H9 (cell line): ENCODE results near the gene ARNT2. TPM values are rescaled to one million over a fixed set of nuclear protein-coding genes. Genes with fewer than 3 reads are reported as not detected.

Experiments used
- DNase-seq: peaks from one replicate; pipeline ENCODE4 v3.0.0-alpha.2; 2017
- H2AFZ ChIP-seq: one replicate; pipeline ENCODE4 v1.6.1; 2013; ENCODE audit warnings: mild to moderate bottlenecking, low read length, control low read depth, moderate library complexity
- H2AK5ac ChIP-seq: 2 replicates; pipeline ENCODE4 v1.6.1; 2013; ENCODE audit warnings: low read length, control low read depth, mixed read lengths; ENCODE audit not compliant: insufficient read length
- H2BK120ac ChIP-seq: one replicate; pipeline ENCODE4 v1.6.1; 2013; ENCODE audit warnings: low read depth, mild to moderate bottlenecking, low read length, control low read depth, inconsistent platforms; ENCODE audit not compliant: poor library complexity, severe bottlenecking
- H2BK12ac ChIP-seq: 2 replicates; pipeline ENCODE4 v1.6.1; 2013; ENCODE audit warnings: low read length, control low read depth, mixed read lengths, low read depth; ENCODE audit not compliant: insufficient read length
- H2BK15ac ChIP-seq: 2 replicates; pipeline ENCODE4 v1.6.1; 2013; ENCODE audit warnings: low read depth, low read length, control low read depth
- H2BK20ac ChIP-seq: one replicate; pipeline ENCODE4 v1.6.1; 2013; ENCODE audit warnings: low read depth, mild to moderate bottlenecking, low read length, control low read depth, inconsistent platforms; ENCODE audit not compliant: poor library complexity, severe bottlenecking
- H2BK5ac ChIP-seq: 2 replicates; pipeline ENCODE4 v1.6.1; 2013; ENCODE audit warnings: low read length, control low read depth, mixed read lengths; ENCODE audit not compliant: insufficient read length
- H3K14ac ChIP-seq: 2 replicates; pipeline ENCODE4 v1.6.1; 2013; ENCODE audit warnings: low read length, control low read depth; ENCODE audit not compliant: insufficient read depth
- H3K18ac ChIP-seq: 2 replicates; pipeline ENCODE4 v1.6.1; 2013; ENCODE audit warnings: low read depth, mild to moderate bottlenecking, mixed read lengths, low read length, control low read depth; ENCODE audit not compliant: insufficient read length
- H3K23ac ChIP-seq: 2 replicates; pipeline ENCODE4 v1.6.1; 2013; ENCODE audit warnings: low read length, control low read depth, mixed read lengths, low read depth; ENCODE audit not compliant: insufficient read length
- H3K23me2 ChIP-seq: 2 replicates; pipeline ENCODE4 v1.6.1; 2013; ENCODE audit warnings: low read depth, mild to moderate bottlenecking, mixed read lengths, low read length, control low read depth; ENCODE audit not compliant: insufficient read length, poor library complexity, severe bottlenecking
- H3K27ac ChIP-seq: 2 replicates; pipeline ENCODE4 v1.5.1; 2013; ENCODE audit warnings: low read length, control low read depth, mixed read lengths, low read depth; ENCODE audit not compliant: insufficient read length
- H3K27me3 ChIP-seq: 2 replicates; pipeline ENCODE4 v1.6.1; 2013; ENCODE audit warnings: low read length, control low read depth, inconsistent platforms; ENCODE audit not compliant: insufficient read depth
- H3K4ac ChIP-seq: 2 replicates; pipeline ENCODE4 v1.6.1; 2013; ENCODE audit warnings: low read depth, mild to moderate bottlenecking, control low read depth, inconsistent platforms, low read length, moderate library complexity
- H3K4me1 ChIP-seq: 2 replicates; pipeline ENCODE4 v1.6.1; 2013; ENCODE audit warnings: low read length, control low read depth, inconsistent platforms; ENCODE audit not compliant: insufficient read depth
- H3K4me2 ChIP-seq: 2 replicates; pipeline ENCODE4 v1.6.1; 2013; ENCODE audit warnings: low read length, control low read depth, mixed read lengths; ENCODE audit not compliant: insufficient read length, insufficient read depth
- H3K56ac ChIP-seq: 2 replicates; pipeline ENCODE4 v1.6.1; 2013; ENCODE audit warnings: low read depth, mild to moderate bottlenecking, mixed read lengths, low read length, control low read depth; ENCODE audit not compliant: insufficient read length
- H3K79me1 ChIP-seq: 2 replicates; pipeline ENCODE4 v1.6.1; 2013; ENCODE audit warnings: low read depth, mild to moderate bottlenecking, moderate library complexity, low read length, control low read depth, inconsistent platforms; ENCODE audit not compliant: insufficient read depth, poor library complexity, severe bottlenecking
- H3K79me2 ChIP-seq: 2 replicates; pipeline ENCODE4 v1.6.1; 2013; ENCODE audit warnings: low read length, control low read depth, inconsistent platforms; ENCODE audit not compliant: insufficient read depth
- H3K9ac ChIP-seq: 2 replicates; pipeline ENCODE4 v1.6.1; 2013; ENCODE audit warnings: low read length, control low read depth, mixed read lengths; ENCODE audit not compliant: insufficient read length; ENCODE audit errors: extremely low read depth
- H3K9me3 ChIP-seq: one replicate; pipeline ENCODE4 v1.6.1; 2013; ENCODE audit warnings: low read depth, low read length, inconsistent platforms; ENCODE audit not compliant: control insufficient read depth
- H3T11ph ChIP-seq: one replicate; pipeline ENCODE4 v1.6.1; 2013; ENCODE audit warnings: mild to moderate bottlenecking, low read length, control low read depth, inconsistent platforms
- H4K20me1 ChIP-seq: one replicate; pipeline ENCODE4 v1.6.1; 2013; ENCODE audit not compliant: control insufficient read depth, insufficient read length, insufficient read depth
- H4K5ac ChIP-seq: 2 replicates; pipeline ENCODE4 v1.6.1; 2013; ENCODE audit warnings: low read depth, mild to moderate bottlenecking, mixed read lengths, low read length, control low read depth; ENCODE audit not compliant: insufficient read length
- H4K8ac ChIP-seq: replicated peaks from 2 replicates; pipeline ENCODE4 v1.6.1; 2013; ENCODE audit warnings: low read length, control low read depth, mixed read lengths, low read depth; ENCODE audit not compliant: insufficient read length
- H4K91ac ChIP-seq: 2 replicates; pipeline ENCODE4 v1.6.1; 2013; ENCODE audit warnings: low read depth, mild to moderate bottlenecking, moderate library complexity, mixed read lengths, low read length, control low read depth; ENCODE audit not compliant: insufficient read length
- H3K27ac Mint-ChIP-seq, 3 experiments: 2 replicates in 2 of 3; 3 replicates in 1 of 3; pipeline ENCODE4 v1.8.0; 2020 to 2021; ENCODE audit warnings: mixed read lengths in 3 of 3, mild to moderate bottlenecking in 1 of 3, moderate library complexity in 1 of 3
- H3K27me3 Mint-ChIP-seq: 2 replicates; pipeline ENCODE4 v1.8.0; 2021; ENCODE audit warnings: low read depth, mild to moderate bottlenecking, moderate library complexity, mixed read lengths
- H3K36me3 Mint-ChIP-seq, 3 experiments: 2 replicates in 2 of 3; 3 replicates in 1 of 3; pipeline ENCODE4 v1.8.0; 2020 to 2021; ENCODE audit warnings: low read depth in 3 of 3, mixed read lengths in 3 of 3; ENCODE audit not compliant: insufficient read depth in 1 of 3
- H3K4me1 Mint-ChIP-seq, 2 experiments: 2 replicates each; pipeline ENCODE4 v1.8.0; 2020; ENCODE audit warnings: mixed read lengths in 2 of 2
- H3K4me3 Mint-ChIP-seq, 2 experiments: 2 replicates in 1 of 2; 3 replicates in 1 of 2; pipeline ENCODE4 v1.8.0; 2020 to 2021; ENCODE audit warnings: mild to moderate bottlenecking in 2 of 2, mixed read lengths in 2 of 2, moderate library complexity in 1 of 2
- H3K9me3 Mint-ChIP-seq, 2 experiments: 2 replicates in 1 of 2; 3 replicates in 1 of 2; pipeline ENCODE4 v1.8.0; 2020; ENCODE audit warnings: mild to moderate bottlenecking in 2 of 2, mixed read lengths in 2 of 2, moderate library complexity in 1 of 2
- CTCF ChIP-seq: fragments of 200-600 bp; sonication (generic); conservative IDR thresholded peaks from 3 replicates; pipeline ENCODE4 v1.8.0; 2021; ENCODE audit warnings: antibody characterized with exemption, mild to moderate bottlenecking
- WGBS: extraction: QIAGEN DNeasy Blood & Tissue Kit; methylation state at CpG from one replicate; pipeline ENCODE4 v1.1.7; 2013; ENCODE audit warnings: missing lambda C conversion rate, low lambda C conversion rate, mixed read lengths; ENCODE audit not compliant: insufficient read length; ENCODE audit errors: extremely low coverage; 5-methylcytosine and 5-hydroxymethylcytosine counted together
- total RNA-seq: library from RNA; stranded (reverse); gene quantifications from 2 replicates; pipeline ENCODE4 v1.2.1, GENCODE V29; 2021

Gene ARNT2
- total RNA-seq, 1 experiment from 2014 or later: 10.5 TPM

GRCh38 chr15:80531796-80532195, 127.6 kb downstream of the ARNT2 start:
- peaks cover 20 to 37% (median 26%) of the 10 kb centered on the region in 3 experiments for H3K36me3 Mint-ChIP-seq
- Histone ChIP-seq H3K9me3 (no peaks in the 10 kb centered on the region), H2AK5ac (no peak overlapping the region), H4K5ac (no peak overlapping the region), H3K23ac (no peak overlapping the region), H3K18ac (no peak overlapping the region), H3K23me2 (no peaks in the 10 kb centered on the region), H3K27me3 (no peaks in the 10 kb centered on the region), H2BK12ac (no peak overlapping the region), H3K56ac (no peak overlapping the region), H2BK15ac (no peak overlapping the region), H2BK20ac (no peak overlapping the region), H4K8ac (no peak overlapping the region), H3K9ac (no peak overlapping the region), H4K91ac (no peak overlapping the region), H2BK5ac (no peak overlapping the region), H4K20me1 (no peaks in the 10 kb centered on the region), H3T11ph (no peak overlapping the region), H3K4me2 (no peak overlapping the region), H3K4me1 (no peaks in the 10 kb centered on the region; the same call in 1 of the 2 replicates), H3K79me2 (no peaks in the 10 kb centered on the region), H3K27ac (no peak overlapping the region), H3K14ac (no peak overlapping the region), H3K79me1 (no peaks in the 10 kb centered on the region), H3K4ac (no peak overlapping the region), H2BK120ac (no peak overlapping the region), H2AFZ (no peak overlapping the region)
- H3K27me3 Mint-ChIP-seq: peaks cover 3% of the 10 kb centered on the region
- H3K9me3 Mint-ChIP-seq: peaks cover 22 to 26% of the 10 kb centered on the region in 2 experiments
- no peak overlapping the region for H3K4me3 Mint-ChIP-seq
- H3K4me1 Mint-ChIP-seq: peaks cover 10 to 11% of the 10 kb centered on the region in 2 experiments
- DNase-seq: no peak
- TF ChIP-seq CTCF: no peak
- no peak overlapping the region for H3K27ac Mint-ChIP-seq
- no CpG with 5 or more reads among the region's 7 CpGs for WGBS
